NOMO-1 treated with dmso at 0.1 percent for 144 hours (cell line): ENCODE measurements around the gene PTPN12.

ENCODE experiments used
- DNase-seq: peaks from one replicate; lab custom pipeline; 2025; ENCODE audit not compliant: unreplicated experiment; lab: John Stamatoyannopoulos, UW

Gene PTPN12

GRCh38 chr7:77658928-77659327, 121.8 kb downstream of the PTPN12 start:
- DNase-seq, result no peak

GRCh38 chr7:77661816-77662215, 124.7 kb downstream of the PTPN12 start:
- DNase-seq, result peak; percentile 90

- no peak for DNase-seq
These were observed 125.8 kb downstream of the PTPN12 start for GRCh38 chr7:77662869-77663268.

GRCh38 chr7:77664715-77665114, 127.6 kb downstream of the PTPN12 start:
- DNase-seq, result no peak

GRCh38 chr7:77665161-77665560, 128.1 kb downstream of the PTPN12 start:
- DNase-seq, result no peak

- DNase-seq, result no peak
These were observed 130.5 kb downstream of the PTPN12 start for GRCh38 chr7:77667459-77668086.

- DNase-seq, result no peak
These were observed 137.8 kb downstream of the PTPN12 start for GRCh38 chr7:77674878-77675277.

GRCh38 chr7:77679608-77680007, 142.5 kb downstream of the PTPN12 start:
- no peak for DNase-seq

- DNase-seq, result no peak
These were observed 143.2 kb downstream of the PTPN12 start for GRCh38 chr7:77680266-77680665.

- DNase-seq, result no peak
These were observed 146.9 kb downstream of the PTPN12 start for GRCh38 chr7:77684030-77684429.

GRCh38 chr7:77685233-77685632, 148.1 kb downstream of the PTPN12 start:
- peak; percentile 58 for DNase-seq

- DNase-seq, result no peak
These were observed 150.1 kb downstream of the PTPN12 start for GRCh38 chr7:77687100-77687746.

- no peak for DNase-seq
These were observed 150.7 kb downstream of the PTPN12 start for GRCh38 chr7:77687747-77688144.
